ENCODE measurements around the gene CTAG1A. TPM values are rescaled to one million over a fixed set of nuclear protein-coding genes. Genes with fewer than 3 reads are reported as not detected.

CTAG1A gene
- total and polyA plus RNA-seq, 9 donors = 0.12 to 0.35 TPM; not detected in 7

Small RNA genes within 50 kb of the gene (small RNA-seq; reads per million reads assigned to genes)
- not detected for gene AC244090.1
- gene AC244107.2 = not detected

Other genes with a start within 250 kb of the CTAG1A start
- 1,000 to 10,000 TPM in 4 of 7 donors, 100 to 1,000 TPM in 3; 327 to 2,249 (median 1,321) TPM for gene FLNA, start 210.5 kb upstream of the CTAG1A start, total RNA-seq
- gene FLNA, start 210.5 kb upstream of the CTAG1A start, polyA plus RNA-seq = 100 to 1,000 TPM; 378 to 647 TPM
- gene EMD, start 205.8 kb upstream of the CTAG1A start, total RNA-seq = 100 to 1,000 TPM in 5 of 7 donors, 10 to 100 TPM in 2; 40.5 to 158 (median 107) TPM
- 100 to 1,000 TPM in 1 of 2 donors, 10 to 100 TPM in 1; 55.1 to 146 TPM for gene EMD, start 205.8 kb upstream of the CTAG1A start, polyA plus RNA-seq
- over 10,000 TPM in 1 of 7 donors, 1,000 to 10,000 TPM in 6; 6,380 to 12,508 (median 7,126) TPM for gene RPL10, start 186.8 kb upstream of the CTAG1A start, total RNA-seq
- over 10,000 TPM in 1 of 2 donors, 1,000 to 10,000 TPM in 1; 4,233 to 12,949 TPM for gene RPL10, start 186.8 kb upstream of the CTAG1A start, polyA plus RNA-seq
- gene DNASE1L1, start 175.9 kb upstream of the CTAG1A start, total RNA-seq = 10 to 100 TPM; 11.9 to 21.4 (median 18.1) TPM
- 10 to 100 TPM; 13.0 to 16.1 TPM for gene DNASE1L1, start 175.9 kb upstream of the CTAG1A start, polyA plus RNA-seq
- gene TAFAZZIN, start 173.6 kb upstream of the CTAG1A start, total RNA-seq = 10 to 100 TPM; 31.3 to 62.1 (median 37.9) TPM
- gene TAFAZZIN, start 173.6 kb upstream of the CTAG1A start, polyA plus RNA-seq = 10 to 100 TPM in 1 of 2 donors, 1 to 10 TPM in 1; 7.9 to 33.1 TPM
- 10 to 100 TPM; 29.6 to 75.9 (median 58.1) TPM for gene ATP6AP1, start 156.5 kb upstream of the CTAG1A start, total RNA-seq
- 10 to 100 TPM; 75.2 to 77.8 TPM for gene ATP6AP1, start 156.5 kb upstream of the CTAG1A start, polyA plus RNA-seq
- 100 to 1,000 TPM in 5 of 7 donors, 10 to 100 TPM in 2; 72.8 to 188 (median 139) TPM for gene GDI1, start 148.0 kb upstream of the CTAG1A start, total RNA-seq
- 100 to 1,000 TPM; 113 to 116 TPM for gene GDI1, start 148.0 kb upstream of the CTAG1A start, polyA plus RNA-seq
- gene FAM50A, start 141.0 kb upstream of the CTAG1A start, total RNA-seq = 10 to 100 TPM; 21.3 to 48.9 (median 34.3) TPM
- 10 to 100 TPM; 41.4 to 42.8 TPM for gene FAM50A, start 141.0 kb upstream of the CTAG1A start, polyA plus RNA-seq
- 100 to 1,000 TPM in 1 of 7 donors, 10 to 100 TPM in 5, 1 to 10 TPM in 1; 9.5 to 118 (median 50.9) TPM for gene PLXNA3, start 126.9 kb upstream of the CTAG1A start, total RNA-seq
- 10 to 100 TPM; 11.0 to 17.0 TPM for gene PLXNA3, start 126.9 kb upstream of the CTAG1A start, polyA plus RNA-seq
- gene LAGE3, start 105.9 kb upstream of the CTAG1A start, total RNA-seq = 10 to 100 TPM; 19.4 to 39.3 (median 23.2) TPM
- gene LAGE3, start 105.9 kb upstream of the CTAG1A start, polyA plus RNA-seq = 10 to 100 TPM in 1 of 2 donors, 1 to 10 TPM in 1; 2.7 to 19.5 TPM
- 10 to 100 TPM; 17.2 to 35.5 (median 29.3) TPM for gene UBL4A, start 98.5 kb upstream of the CTAG1A start, total RNA-seq
- gene UBL4A, start 98.5 kb upstream of the CTAG1A start, polyA plus RNA-seq = 10 to 100 TPM; 14.6 to 21.6 TPM
- gene SLC10A3, start 94.5 kb upstream of the CTAG1A start, total RNA-seq = 10 to 100 TPM; 19.6 to 49.8 (median 42.3) TPM
- gene SLC10A3, start 94.5 kb upstream of the CTAG1A start, polyA plus RNA-seq = 10 to 100 TPM in 1 of 2 donors, 1 to 10 TPM in 1; 5.5 to 35.1 TPM
- 10 to 100 TPM; 34.6 to 76.8 (median 62.9) TPM for gene FAM3A, start 68.9 kb upstream of the CTAG1A start, total RNA-seq
- 10 to 100 TPM in 1 of 2 donors, 1 to 10 TPM in 1; 3.6 to 81.6 TPM for gene FAM3A, start 68.9 kb upstream of the CTAG1A start, polyA plus RNA-seq
- 100 to 1,000 TPM in 1 of 7 donors, 10 to 100 TPM in 6; 18.0 to 115 (median 57.5) TPM for gene G6PD, start 38.3 kb upstream of the CTAG1A start, total RNA-seq
- gene G6PD, start 38.3 kb upstream of the CTAG1A start, polyA plus RNA-seq = 10 to 100 TPM; 19.0 to 26.3 TPM
- gene IKBKG, start 37.5 kb upstream of the CTAG1A start, total RNA-seq = 10 to 100 TPM in 6 of 7 donors, 1 to 10 TPM in 1; 8.0 to 28.6 (median 22.9) TPM
- 10 to 100 TPM in 1 of 2 donors, 1 to 10 TPM in 1; 1.5 to 16.1 TPM for gene IKBKG, start 37.5 kb upstream of the CTAG1A start, polyA plus RNA-seq
- not detected for gene CTAG1B, start 34.1 kb downstream of the CTAG1A start, total RNA-seq
- under 1 TPM in 1 of 2 donors, not detected in 1; 0.15 TPM for gene CTAG1B, start 34.1 kb downstream of the CTAG1A start, polyA plus RNA-seq
- 1 to 10 TPM in 1 of 7 donors, not detected in 6; 4.2 TPM for gene CTAG2, start 68.4 kb downstream of the CTAG1A start, total RNA-seq
- 1 to 10 TPM; 1.0 to 6.8 TPM for gene CTAG2, start 68.4 kb downstream of the CTAG1A start, polyA plus RNA-seq
- gene GAB3, start 165.9 kb downstream of the CTAG1A start, total RNA-seq = 1 to 10 TPM in 5 of 7 donors, under 1 TPM in 2; 0.68 to 2.7 (median 1.1) TPM
- gene GAB3, start 165.9 kb downstream of the CTAG1A start, polyA plus RNA-seq = 1 to 10 TPM in 1 of 2 donors, under 1 TPM in 1; 0.96 to 4.0 TPM
- 10 to 100 TPM; 17.0 to 51.8 (median 34.4) TPM for gene DKC1, start 177.7 kb downstream of the CTAG1A start, total RNA-seq
- gene DKC1, start 177.7 kb downstream of the CTAG1A start, polyA plus RNA-seq = 10 to 100 TPM; 25.9 to 60.6 TPM
- gene MPP1, start 220.4 kb downstream of the CTAG1A start, total RNA-seq = 10 to 100 TPM in 6 of 7 donors, 1 to 10 TPM in 1; 9.2 to 25.9 (median 16.2) TPM
- gene MPP1, start 220.4 kb downstream of the CTAG1A start, polyA plus RNA-seq = 10 to 100 TPM; 12.5 to 46.9 TPM
- not detected for gene SMIM9, start 249.5 kb downstream of the CTAG1A start, total RNA-seq
- gene SMIM9, start 249.5 kb downstream of the CTAG1A start, polyA plus RNA-seq = not detected

Measured in ovary (tissue), 9 donors.